Ishikawa (cell line): ENCODE data around the gene CCT6B.

ENCODE experiments used
- EGR1 ChIP-seq: IDR thresholded peaks from 2 replicates; pipeline ENCODE4 v1.6.1; 2012
- YY1 ChIP-seq: IDR thresholded peaks from 2 replicates; pipeline ENCODE4 v1.6.1; 2012; ENCODE audit warnings: low read depth

- TF ChIP-seq YY1, result no peak
- no peak for TF ChIP-seq EGR1
Measured at GRCh38 chr17:34883106-34884000, 77.9 kb downstream of the CCT6B start.
